ENCODE data around the gene CLEC2B.

The CLEC2B gene

GRCh38 chr12:9805883-9806282 lies 63.3 kb downstream of the CLEC2B start (continued):
- no peak for TF ChIP-seq PRDM2 (tag by site-specific recombination; IDR thresholded peaks at IDR 0.05; ENCODE audit: borderline replicate concordance)
- no peak for TF ChIP-seq ZBTB1 (tag by site-specific recombination; IDR thresholded peaks at IDR 0.05)
- TF ChIP-seq ZNF707 (tag by site-specific recombination; IDR thresholded peaks at IDR 0.05): no peak
- TF ChIP-seq ZNF768 (tag by site-specific recombination; IDR thresholded peaks at IDR 0.05): no peak
- TF ChIP-seq ZNF629 (tag by site-specific recombination; IDR thresholded peaks at IDR 0.05): no peak
